GM12864 (cell line): Measurements from ENCODE around the gene BYSL.

Experiments
- DNase-seq: peaks from one replicate; pipeline ENCODE4 v3.0.0-alpha.2; 2011; ENCODE audit warnings: low read depth
- H3K4me3 ChIP-seq: 2 replicates; pipeline ENCODE4 v1.5.1; 2011; ENCODE audit warnings: mild to moderate bottlenecking, low read depth, low read length, control low read depth
- TF ChIP-seq, protein P1 (sequence below): IDR thresholded peaks from 2 replicates; pipeline ENCODE4 v1.5.1; 2011; ENCODE audit warnings: low read depth, mild to moderate bottlenecking, moderate library complexity, low read length, control low read depth, inconsistent platforms; ENCODE audit errors: missing control alignments

Gene BYSL

GRCh38 chr6:41920921-41921711, at the start of gene BYSL, which contains the start of gene MED20:
Gene BYSL, plus strand, starts transcription at chr6:41921499. Its CDS starts 64 bp downstream, at chr6:41921563.
Gene MED20, minus strand, starts transcription at chr6:41921139. Its CDS starts 121 bp downstream, at chr6:41921018.
- peak within 1 kb of the TSS; percentile 92 for H3K4me3 ChIP-seq
- DNase-seq: peak; percentile 94
- TF ChIP-seq, protein P1, sequence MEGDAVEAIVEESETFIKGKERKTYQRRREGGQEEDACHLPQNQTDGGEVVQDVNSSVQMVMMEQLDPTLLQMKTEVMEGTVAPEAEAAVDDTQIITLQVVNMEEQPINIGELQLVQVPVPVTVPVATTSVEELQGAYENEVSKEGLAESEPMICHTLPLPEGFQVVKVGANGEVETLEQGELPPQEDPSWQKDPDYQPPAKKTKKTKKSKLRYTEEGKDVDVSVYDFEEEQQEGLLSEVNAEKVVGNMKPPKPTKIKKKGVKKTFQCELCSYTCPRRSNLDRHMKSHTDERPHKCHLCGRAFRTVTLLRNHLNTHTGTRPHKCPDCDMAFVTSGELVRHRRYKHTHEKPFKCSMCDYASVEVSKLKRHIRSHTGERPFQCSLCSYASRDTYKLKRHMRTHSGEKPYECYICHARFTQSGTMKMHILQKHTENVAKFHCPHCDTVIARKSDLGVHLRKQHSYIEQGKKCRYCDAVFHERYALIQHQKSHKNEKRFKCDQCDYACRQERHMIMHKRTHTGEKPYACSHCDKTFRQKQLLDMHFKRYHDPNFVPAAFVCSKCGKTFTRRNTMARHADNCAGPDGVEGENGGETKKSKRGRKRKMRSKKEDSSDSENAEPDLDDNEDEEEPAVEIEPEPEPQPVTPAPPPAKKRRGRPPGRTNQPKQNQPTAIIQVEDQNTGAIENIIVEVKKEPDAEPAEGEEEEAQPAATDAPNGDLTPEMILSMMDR: peak; percentile 93

GRCh38 chr6:41871691-41872090, 49.6 kb upstream of the BYSL start:
- H3K4me3 ChIP-seq: no peak overlapping the region
- DNase-seq: no peak
- TF ChIP-seq, protein P1: no peak

DNA sequence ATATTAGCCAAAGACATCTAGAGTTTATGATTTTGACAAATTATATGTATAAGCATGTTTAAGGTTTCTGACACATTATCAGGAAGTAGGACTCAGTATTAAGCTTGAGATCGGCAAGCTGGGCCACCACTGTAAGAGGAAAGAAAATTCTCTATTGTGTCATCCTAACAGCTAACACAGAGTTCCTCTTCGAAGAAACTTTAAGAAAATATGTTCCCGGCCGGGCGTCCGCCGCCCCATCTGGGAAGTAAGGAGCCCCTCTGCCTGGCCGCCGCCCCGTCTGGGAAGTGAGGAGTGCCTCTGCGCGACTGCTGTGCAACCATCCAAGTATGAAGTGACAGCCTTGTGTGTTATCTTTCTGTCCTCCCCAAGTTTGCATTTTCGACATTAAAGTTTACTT, 49.2 kb upstream of the BYSL start:
- no peak for DNase-seq
- TF ChIP-seq, protein P1: no peak
- H3K4me3 ChIP-seq: no peak overlapping the region

DNA sequence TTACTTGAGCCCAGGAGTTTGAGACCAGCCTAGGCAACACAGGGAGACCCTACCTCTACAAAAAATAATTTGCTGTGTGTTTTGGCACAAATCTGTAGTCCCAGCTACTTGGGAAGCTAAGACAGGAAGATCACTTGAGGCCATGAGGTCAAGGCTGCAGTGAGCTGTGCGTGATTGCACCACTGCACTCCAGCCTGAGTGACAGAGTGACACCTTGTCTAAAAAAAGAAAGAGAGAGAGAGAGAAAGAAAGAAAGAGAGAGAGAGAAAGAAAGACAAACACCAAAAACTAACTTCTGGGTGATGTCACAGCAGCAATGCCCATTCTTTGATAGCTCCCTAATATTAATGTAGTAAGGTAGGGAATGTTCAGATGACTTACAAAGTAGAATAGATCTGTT, 46.6 kb upstream of the BYSL start:
- DNase-seq: no peak
- TF ChIP-seq, protein P1: no peak
- no peak overlapping the region for H3K4me3 ChIP-seq

GRCh38 chr6:41877051-41877680, 44.1 kb upstream of the BYSL start:
- no peak overlapping the region for H3K4me3 ChIP-seq
- no peak for DNase-seq
- TF ChIP-seq, protein P1: no peak

DNA sequence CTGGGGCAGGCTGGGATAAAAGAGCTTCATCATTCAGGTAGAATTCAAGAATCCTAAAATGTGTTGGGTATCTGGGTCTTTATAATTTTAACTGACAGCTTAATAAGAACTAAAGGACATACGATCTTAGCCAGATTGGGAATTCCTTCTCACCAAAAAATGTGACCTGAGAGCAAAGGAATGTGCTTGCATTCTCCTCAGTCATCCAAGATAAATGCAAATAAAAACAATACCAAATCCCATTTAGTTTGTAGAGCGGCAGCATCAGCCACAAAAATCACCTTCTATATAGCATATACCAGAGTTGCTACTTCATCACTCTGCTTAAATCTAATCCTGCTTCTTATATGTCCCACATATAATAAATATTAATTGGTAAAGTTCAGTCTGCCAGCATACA, 43.1 kb upstream of the BYSL start:
- no peak overlapping the region for H3K4me3 ChIP-seq
- no peak for DNase-seq
- TF ChIP-seq, protein P1: no peak
